RWPE1 (cell line): ENCODE results near the gene DDB1.
A peak's percentile ranks its signal among the peaks of the same experiment; 100 is the strongest.

Experiments
- CTCF ChIA-PET: fragments of 350-600 bp; sonication (Branson Sonifier 250); formaldehyde crosslinking; extraction: SDS; loops from one replicate; lab custom pipeline; 2021; lab: Yijun Ruan, JAX
- POLR2A ChIA-PET: fragments of 400-600 bp; formaldehyde crosslinking; extraction: SDS; loops from one replicate; lab custom pipeline; 2020; ENCODE audit warnings: antibody characterized with exemption; ENCODE audit not compliant: low non-redundant PET; lab: Yijun Ruan, JAX
- DNase-seq: peaks from one replicate; pipeline ENCODE4 v3.0.0; 2012; ENCODE audit warnings: low spot score
- H3K27ac ChIP-seq: fragments of 450-650 bp; 2 replicates; pipeline ENCODE4 v1.5.1; 2017
- CTCF ChIP-seq: fragments of 450-650 bp; conservative IDR thresholded peaks from 2 replicates; pipeline ENCODE4 v1.5.1; 2017; ENCODE audit warnings: low read depth, mild to moderate bottlenecking

The DDB1 gene

DNA sequence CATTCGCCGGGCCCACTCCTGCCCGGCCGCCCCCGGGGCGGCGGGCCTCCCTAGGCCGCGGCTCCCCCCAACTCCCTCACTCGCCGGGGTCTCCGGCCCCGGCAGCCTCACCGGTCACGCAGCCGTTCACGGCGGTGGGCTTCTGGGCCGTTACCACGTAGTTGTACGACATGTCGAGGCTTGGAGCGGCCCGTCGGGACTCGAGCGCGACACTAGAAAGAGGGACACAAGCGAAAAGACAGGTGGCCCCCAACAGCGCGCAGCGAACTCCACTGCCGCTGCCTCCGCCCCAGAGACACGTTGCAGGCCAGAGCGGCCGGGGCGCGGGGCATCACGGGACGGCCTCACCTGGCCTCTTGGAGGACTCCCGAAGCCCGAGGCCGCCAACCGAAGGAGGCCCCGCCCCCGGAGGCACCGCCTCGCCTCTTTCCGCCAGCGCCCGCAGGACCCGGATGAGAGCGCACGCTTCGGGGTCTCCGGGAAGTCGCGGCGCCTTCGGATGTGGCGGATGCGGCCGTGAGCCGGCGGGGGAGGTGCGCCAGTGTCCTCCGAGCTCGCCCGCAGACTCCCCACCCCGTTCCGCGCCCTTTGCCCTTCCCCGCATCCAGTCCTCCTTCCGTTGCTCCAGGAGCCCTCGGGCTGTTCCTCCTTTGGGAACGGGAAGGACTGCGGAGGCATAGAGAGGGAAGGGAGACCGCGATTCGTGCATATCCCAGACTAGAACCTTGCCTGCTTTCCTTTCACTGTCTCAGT, at the start of gene DDB1, which contains the start of gene TKFC:
Gene DDB1 (minus strand): TSS at position 309 of the 753 bp plus-strand sequence. CDS start 137 bp downstream, at position 172.
Gene TKFC (plus strand): TSS at position 432 of the 753 bp plus-strand sequence. CDS start 1,501 bp downstream, outside the sequence.
- CTCF ChIA-PET, result interaction anchor here (0.6 to 5.4 kb wide), 2 partner anchors 53 to 1323 kb away, joined by 5 to 86 read pairs; no protein-coding TSS in a partner anchor
- POLR2A ChIA-PET, result interaction anchor here (1.2 kb wide), 1 partner anchor 30 kb away, joined by 4 read pairs; the partner anchor contains the start of gene TMEM138
- TF ChIP-seq CTCF, result no peak
- DNase-seq, result peak; percentile 96
- H3K27ac ChIP-seq, result peak within 1 kb of the TSS; percentile 84

- CTCF ChIA-PET, result no interaction called here
- H3K27ac ChIP-seq, result peak overlapping the region; percentile 100
- POLR2A ChIA-PET, result no interaction called here
- no peak for DNase-seq
- no peak for TF ChIP-seq CTCF
These were observed 48.0 kb upstream of the DDB1 start for GRCh38 chr11:61380884-61381283.

- CTCF ChIA-PET, result interaction anchor here (0.6 to 1.6 kb wide), 2 partner anchors 43 to 122 kb away, joined by 4 to 6 read pairs; no protein-coding TSS in a partner anchor
These were observed 45.9 kb upstream of the DDB1 start for GRCh38 chr11:61378713-61379313.

GRCh38 chr11:61377461-61378160, 44.7 kb upstream of the DDB1 start:
- no peak for DNase-seq
- POLR2A ChIA-PET, result no interaction called here
- peak overlapping the region; percentile 100 for H3K27ac ChIP-seq
- CTCF ChIA-PET, result interaction anchor here (1.6 kb wide), 1 partner anchor 42 kb away, joined by 4 read pairs; no protein-coding TSS in a partner anchor
- TF ChIP-seq CTCF, result no peak

More at GRCh38 chr11:61378713-61379313, 45.9 kb upstream of the DDB1 start:
- DNase-seq, result peak; percentile 92
- TF ChIP-seq CTCF, result no peak
- POLR2A ChIA-PET, result interaction anchor here (1.0 kb wide), 1 partner anchor 17 kb away, joined by 7 read pairs; the partner anchor contains the start of genes CYB561A3 and TMEM138
- H3K27ac ChIP-seq, result peak overlapping the region; percentile 100

GRCh38 chr11:61375761-61376108, 42.8 kb upstream of the DDB1 start:
- TF ChIP-seq CTCF, result no peak
- POLR2A ChIA-PET, result no interaction called here
- DNase-seq, result no peak
- CTCF ChIA-PET, result interaction anchor here (0.6 kb wide), 1 partner anchor 242 kb away, joined by 3 read pairs; no protein-coding TSS in a partner anchor
- peak overlapping the region; percentile 74 for H3K27ac ChIP-seq
